Measurements from ENCODE around the gene ASIC3. TPM values are rescaled to one million over a fixed set of nuclear protein-coding genes. Genes with fewer than 3 reads are reported as not detected.
A peak's percentile ranks its signal among the peaks of the same experiment; 100 is the strongest.

Gene ASIC3
- polyA plus RNA-seq, 2 of the 4 experiments (the other 2 are of a cell fraction): 4.1 to 9.8 TPM

DNA sequence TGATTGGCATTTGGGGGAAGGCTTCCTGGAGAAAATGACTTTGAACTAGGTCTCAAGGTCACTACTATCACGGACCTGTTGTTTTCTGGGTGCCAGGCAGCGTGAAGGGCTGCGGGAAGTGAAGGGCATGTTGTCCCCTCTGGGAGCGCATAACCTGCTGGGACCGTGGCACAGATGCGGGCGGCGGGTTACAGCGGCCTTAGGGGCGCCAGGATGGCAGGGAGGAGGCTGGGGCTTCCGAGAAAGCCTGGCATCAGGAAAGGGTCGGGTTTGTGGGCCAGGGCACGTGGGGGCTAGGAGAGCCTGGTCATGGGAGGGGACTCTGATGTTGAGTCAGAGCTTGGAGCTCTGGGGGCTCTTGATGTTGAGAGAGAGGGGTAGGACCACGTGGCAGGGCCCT, 17.2 kb downstream of the ASIC3 start:
- no peak for FAIRE-seq
- no peak for DNase-seq (ENCODE audit: low read depth in 1 of 2, low spot score in 1 of 2)
- Histone ChIP-seq H3K9me3 (no peaks in the 10 kb centered on the region), H3K4me2 (no peak overlapping the region), H3K4me1 (peaks cover 29% of the 10 kb centered on the region), H3K27ac (peak overlapping the region in 1 of 2 experiments; percentile 99; a peak in 2 of 6 replicates), H3K4me3 (no peak overlapping the region)
- POLR2A ChIA-PET: interaction anchor here (1.1 kb wide), 1 partner anchor 15 kb away, joined by 4 read pairs; the partner anchor contains the start of gene FASTK
- no peak for ATAC-seq
- CTCF ChIA-PET: interaction anchor here (1.0 to 5.7 kb wide), 5 partner anchors 9 to 42 kb away, joined by 3 to 64 read pairs (median 4); no protein-coding TSS in a partner anchor
- 83% methylated on average over 14 of the region's 14 CpGs for WGBS (ENCODE audit: missing lambda C conversion rate)
- TF ChIP-seq, protein P1, sequence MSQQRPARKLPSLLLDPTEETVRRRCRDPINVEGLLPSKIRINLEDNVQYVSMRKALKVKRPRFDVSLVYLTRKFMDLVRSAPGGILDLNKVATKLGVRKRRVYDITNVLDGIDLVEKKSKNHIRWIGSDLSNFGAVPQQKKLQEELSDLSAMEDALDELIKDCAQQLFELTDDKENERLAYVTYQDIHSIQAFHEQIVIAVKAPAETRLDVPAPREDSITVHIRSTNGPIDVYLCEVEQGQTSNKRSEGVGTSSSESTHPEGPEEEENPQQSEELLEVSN (IDR thresholded peaks at IDR 0.05; ENCODE audit: borderline replicate concordance, low read depth): no peak
- no peak for TF ChIP-seq RNF2 (IDR thresholded peaks at IDR 0.05; ENCODE audit: borderline replicate concordance, low read depth)
- TF ChIP-seq POLR2A (IDR thresholded peaks at IDR 0.05; ENCODE audit: low read length): no peak
- TF ChIP-seq NFE2L2 (conservative IDR thresholded peaks at IDR 0.05; ENCODE audit: low read length): no peak
- no peak for TF ChIP-seq RCOR1 (IDR thresholded peaks at IDR 0.05; ENCODE audit: low read depth, low read length)
- no peak for TF ChIP-seq PHF8 (IDR thresholded peaks at IDR 0.05; ENCODE audit: borderline replicate concordance, low read depth)
- no peak for TF ChIP-seq TP53 (CRISPR knock-in tag; IDR thresholded peaks at IDR 0.05)
- TF ChIP-seq, protein P2, sequence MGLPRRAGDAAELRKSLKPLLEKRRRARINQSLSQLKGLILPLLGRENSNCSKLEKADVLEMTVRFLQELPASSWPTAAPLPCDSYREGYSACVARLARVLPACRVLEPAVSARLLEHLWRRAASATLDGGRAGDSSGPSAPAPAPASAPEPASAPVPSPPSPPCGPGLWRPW (IDR thresholded peaks at IDR 0.05): no peak
- TF ChIP-seq CHD2 (IDR thresholded peaks at IDR 0.05; ENCODE audit: low read length, partially characterized antibody): no peak
- no peak for TF ChIP-seq RFX5 (IDR thresholded peaks at IDR 0.05)
- no peak for TF ChIP-seq JUN (IDR thresholded peaks at IDR 0.05)
- TF ChIP-seq, protein P3, sequence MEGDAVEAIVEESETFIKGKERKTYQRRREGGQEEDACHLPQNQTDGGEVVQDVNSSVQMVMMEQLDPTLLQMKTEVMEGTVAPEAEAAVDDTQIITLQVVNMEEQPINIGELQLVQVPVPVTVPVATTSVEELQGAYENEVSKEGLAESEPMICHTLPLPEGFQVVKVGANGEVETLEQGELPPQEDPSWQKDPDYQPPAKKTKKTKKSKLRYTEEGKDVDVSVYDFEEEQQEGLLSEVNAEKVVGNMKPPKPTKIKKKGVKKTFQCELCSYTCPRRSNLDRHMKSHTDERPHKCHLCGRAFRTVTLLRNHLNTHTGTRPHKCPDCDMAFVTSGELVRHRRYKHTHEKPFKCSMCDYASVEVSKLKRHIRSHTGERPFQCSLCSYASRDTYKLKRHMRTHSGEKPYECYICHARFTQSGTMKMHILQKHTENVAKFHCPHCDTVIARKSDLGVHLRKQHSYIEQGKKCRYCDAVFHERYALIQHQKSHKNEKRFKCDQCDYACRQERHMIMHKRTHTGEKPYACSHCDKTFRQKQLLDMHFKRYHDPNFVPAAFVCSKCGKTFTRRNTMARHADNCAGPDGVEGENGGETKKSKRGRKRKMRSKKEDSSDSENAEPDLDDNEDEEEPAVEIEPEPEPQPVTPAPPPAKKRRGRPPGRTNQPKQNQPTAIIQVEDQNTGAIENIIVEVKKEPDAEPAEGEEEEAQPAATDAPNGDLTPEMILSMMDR (IDR thresholded peaks at IDR 0.05): no peak

DNA sequence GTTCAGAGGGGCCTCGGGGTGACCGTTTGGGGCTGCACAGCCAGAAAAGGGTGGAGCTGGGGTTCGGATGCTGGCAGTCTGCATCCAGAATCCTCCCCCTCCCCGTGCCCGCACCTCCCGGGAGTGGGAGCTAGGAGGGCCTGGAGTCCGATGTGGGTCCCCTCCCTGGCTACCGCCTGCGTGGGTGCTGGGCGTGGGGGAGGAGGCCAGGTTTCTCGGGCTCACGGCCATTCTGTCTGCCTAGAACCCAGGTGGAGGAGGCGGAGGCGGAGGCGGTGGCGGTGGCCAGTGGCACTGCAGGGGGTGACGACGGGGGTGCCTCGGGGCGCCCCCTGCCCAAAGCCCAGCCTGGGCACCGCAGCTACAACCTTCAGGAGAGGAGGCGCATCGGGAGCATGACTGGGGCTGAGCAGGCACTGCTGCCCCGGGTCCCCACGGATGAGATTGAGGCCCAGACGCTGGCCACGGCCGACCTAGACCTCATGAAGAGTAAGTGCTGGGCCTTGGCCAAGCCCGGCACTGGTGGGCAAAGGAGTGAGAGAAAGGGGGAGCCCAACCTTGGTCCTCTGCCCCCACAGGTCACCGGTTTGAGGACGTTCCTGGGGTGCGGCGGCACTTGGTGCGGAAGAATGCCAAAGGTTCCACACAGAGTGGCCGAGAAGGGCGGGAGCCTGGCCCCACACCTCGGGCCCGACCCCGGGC, 18.1 kb downstream of the ASIC3 start:
- FAIRE-seq (no peak), ATAC-seq (no peak), DNase-seq (ENCODE audit: low read depth in 1 of 2, low spot score in 1 of 2) (no peak)
- TF ChIP-seq, protein P4, sequence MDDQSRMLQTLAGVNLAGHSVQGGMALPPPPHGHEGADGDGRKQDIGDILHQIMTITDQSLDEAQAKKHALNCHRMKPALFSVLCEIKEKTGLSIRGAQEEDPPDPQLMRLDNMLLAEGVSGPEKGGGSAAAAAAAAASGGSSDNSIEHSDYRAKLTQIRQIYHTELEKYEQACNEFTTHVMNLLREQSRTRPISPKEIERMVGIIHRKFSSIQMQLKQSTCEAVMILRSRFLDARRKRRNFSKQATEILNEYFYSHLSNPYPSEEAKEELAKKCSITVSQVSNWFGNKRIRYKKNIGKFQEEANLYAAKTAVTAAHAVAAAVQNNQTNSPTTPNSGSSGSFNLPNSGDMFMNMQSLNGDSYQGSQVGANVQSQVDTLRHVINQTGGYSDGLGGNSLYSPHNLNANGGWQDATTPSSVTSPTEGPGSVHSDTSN (IDR thresholded peaks at IDR 0.05): no peak
- TF ChIP-seq MAZ (IDR thresholded peaks at IDR 0.05; ENCODE audit: borderline replicate concordance, low read depth, low read length) (no peak), MAFK (IDR thresholded peaks at IDR 0.05; ENCODE audit: partially characterized antibody) (no peak), SREBF2 (IDR thresholded peaks at IDR 0.05) (no peak), TFCP2L1 (CRISPR knock-in tag; IDR thresholded peaks at IDR 0.05) (no peak), FOXS1 (CRISPR knock-in tag; IDR thresholded peaks at IDR 0.05) (no peak)
- Histone ChIP-seq H3K9me3 (no peaks in the 10 kb centered on the region), H3K4me1 (peaks cover 27% of the 10 kb centered on the region), H3K27ac (no peak overlapping the region), H3K4me3 (no peak overlapping the region), H3K4me2 (no peak overlapping the region)
- WGBS (ENCODE audit: missing lambda C conversion rate): 90% methylated on average over 34 of the region's 39 CpGs
- POLR2A ChIA-PET: interaction anchor here (1.1 kb wide), 1 partner anchor 14 kb away, joined by 4 read pairs; the partner anchor contains the start of gene FASTK
- CTCF ChIA-PET: interaction anchor here (1.0 to 4.6 kb wide), 6 partner anchors 9 to 56 kb away, joined by 3 to 21 read pairs (median 4); partner anchors contain the start of genes FASTK and TMUB1

Data from A549 (cell line).